WERI-Rb-1 (cell line): ENCODE measurements around the gene CLNK.

Experiments
- DNase-seq: peaks from one replicate; pipeline ENCODE4 v3.0.0-alpha.2; 2020
- H3K27ac ChIP-seq: fragments of 250-450 bp; sonication (Bioruptor Pico); 2 replicates; pipeline ENCODE4 v1.5.1; 2020; ENCODE audit warnings: mild to moderate bottlenecking, moderate library complexity
- H3K27me3 ChIP-seq: fragments of 250-450 bp; sonication (Bioruptor Pico); 2 replicates; pipeline ENCODE4 v1.5.1; 2021; ENCODE audit warnings: mild to moderate bottlenecking, low read depth, moderate library complexity; ENCODE audit not compliant: insufficient read depth, severe bottlenecking
- H3K36me3 ChIP-seq: fragments of 250-450 bp; sonication (Bioruptor Pico); 2 replicates; pipeline ENCODE4 v1.5.1; 2020; ENCODE audit warnings: mild to moderate bottlenecking, moderate library complexity
- H3K4me3 ChIP-seq: 2 replicates; pipeline ENCODE4 v1.5.1; 2011; ENCODE audit warnings: low read depth, mild to moderate bottlenecking, control low read depth, low read length
- H3K9me3 ChIP-seq: fragments of 250-450 bp; sonication (Bioruptor Pico); 2 replicates; pipeline ENCODE4 v1.5.1; 2021; ENCODE audit warnings: mild to moderate bottlenecking, moderate library complexity; ENCODE audit not compliant: severe bottlenecking
- TF ChIP-seq, protein P1 (sequence below): IDR thresholded peaks from 2 replicates; pipeline ENCODE4 v1.5.1; 2011; ENCODE audit warnings: low read depth, mild to moderate bottlenecking, control low read depth, inconsistent platforms, low read length

CLNK gene

DNA sequence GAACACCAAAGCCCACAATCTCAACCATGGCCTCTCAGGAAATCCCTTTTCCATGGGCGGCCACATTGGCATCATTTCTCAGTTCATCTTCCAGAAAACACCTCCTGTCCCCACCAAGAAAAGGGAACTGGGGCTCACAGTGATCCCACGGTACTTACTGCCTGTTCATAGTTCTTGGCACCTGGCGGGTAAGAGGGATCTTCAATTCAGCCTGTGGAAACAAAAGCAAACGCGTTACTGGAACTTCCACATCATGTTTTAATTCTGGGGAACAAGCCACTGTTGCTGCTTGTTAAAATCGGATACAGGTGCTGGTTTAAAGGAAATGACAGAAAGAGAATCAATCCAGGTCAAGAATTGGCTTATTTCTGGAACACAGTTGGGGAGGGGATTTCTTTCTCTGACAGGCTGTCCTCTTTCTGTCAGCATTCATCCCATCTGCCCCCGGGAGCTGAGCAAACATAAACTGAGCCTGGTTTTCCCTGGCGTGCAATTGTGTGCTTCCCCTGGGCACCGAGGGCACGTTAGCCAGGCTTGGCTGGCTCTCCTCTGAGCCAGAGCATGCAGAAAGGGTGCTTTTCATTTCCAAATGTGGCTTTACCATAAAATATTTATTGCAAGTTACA, 16.8 kb downstream of the CLNK start:
- no peaks in the 10 kb centered on the region for H3K36me3 ChIP-seq
- no peaks in the 10 kb centered on the region for H3K9me3 ChIP-seq
- no peak overlapping the region for H3K4me3 ChIP-seq
- TF ChIP-seq, protein P1, sequence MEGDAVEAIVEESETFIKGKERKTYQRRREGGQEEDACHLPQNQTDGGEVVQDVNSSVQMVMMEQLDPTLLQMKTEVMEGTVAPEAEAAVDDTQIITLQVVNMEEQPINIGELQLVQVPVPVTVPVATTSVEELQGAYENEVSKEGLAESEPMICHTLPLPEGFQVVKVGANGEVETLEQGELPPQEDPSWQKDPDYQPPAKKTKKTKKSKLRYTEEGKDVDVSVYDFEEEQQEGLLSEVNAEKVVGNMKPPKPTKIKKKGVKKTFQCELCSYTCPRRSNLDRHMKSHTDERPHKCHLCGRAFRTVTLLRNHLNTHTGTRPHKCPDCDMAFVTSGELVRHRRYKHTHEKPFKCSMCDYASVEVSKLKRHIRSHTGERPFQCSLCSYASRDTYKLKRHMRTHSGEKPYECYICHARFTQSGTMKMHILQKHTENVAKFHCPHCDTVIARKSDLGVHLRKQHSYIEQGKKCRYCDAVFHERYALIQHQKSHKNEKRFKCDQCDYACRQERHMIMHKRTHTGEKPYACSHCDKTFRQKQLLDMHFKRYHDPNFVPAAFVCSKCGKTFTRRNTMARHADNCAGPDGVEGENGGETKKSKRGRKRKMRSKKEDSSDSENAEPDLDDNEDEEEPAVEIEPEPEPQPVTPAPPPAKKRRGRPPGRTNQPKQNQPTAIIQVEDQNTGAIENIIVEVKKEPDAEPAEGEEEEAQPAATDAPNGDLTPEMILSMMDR = no peak
- no peak overlapping the region for H3K27ac ChIP-seq
- H3K27me3 ChIP-seq = no peaks in the 10 kb centered on the region
- no peak for DNase-seq

DNA sequence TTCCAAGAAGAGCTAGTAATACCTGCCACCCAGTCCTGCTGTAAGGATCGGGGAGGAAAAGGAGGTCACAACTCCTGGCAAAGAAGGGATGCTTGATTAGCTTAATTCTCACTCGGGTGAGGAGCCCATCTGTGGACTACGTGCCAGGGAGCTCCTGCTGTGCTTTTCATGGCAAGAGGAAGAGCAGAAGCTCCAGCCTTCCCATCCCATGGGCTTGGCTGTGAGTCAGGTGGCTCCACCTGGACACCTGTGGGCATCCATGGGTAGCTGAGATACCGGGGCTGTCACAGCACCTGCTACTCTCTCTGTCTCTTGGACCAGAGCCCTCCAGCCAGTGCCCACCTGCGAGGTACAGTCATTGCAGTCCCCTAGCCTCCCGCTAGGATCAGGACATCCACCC, 18.0 kb downstream of the CLNK start:
- no peak overlapping the region for H3K4me3 ChIP-seq
- no peak for DNase-seq
- H3K36me3 ChIP-seq = no peaks in the 10 kb centered on the region
- H3K27ac ChIP-seq = no peak overlapping the region
- H3K9me3 ChIP-seq = no peaks in the 10 kb centered on the region
- H3K27me3 ChIP-seq = no peaks in the 10 kb centered on the region
- TF ChIP-seq, protein P1 = no peak

DNA sequence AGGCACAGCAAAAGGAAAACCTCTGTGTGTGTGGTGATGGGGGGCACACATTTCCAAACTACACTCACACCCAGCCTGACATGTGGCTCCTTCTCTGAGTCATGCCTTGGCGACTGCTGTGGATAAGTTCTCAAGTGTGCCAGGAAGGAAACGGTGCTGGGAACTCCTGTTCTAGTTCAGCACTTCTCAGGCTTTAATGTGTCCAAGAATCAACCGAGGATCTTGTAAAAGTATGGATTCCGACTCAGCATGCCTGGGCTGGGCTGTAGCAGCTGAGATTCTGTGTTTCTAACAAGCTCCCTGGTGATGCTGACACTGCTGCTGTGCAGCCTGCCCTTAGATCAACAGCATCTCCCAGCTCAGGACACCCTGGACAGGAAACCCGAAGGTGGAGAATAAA, 20.2 kb downstream of the CLNK start:
- no peak overlapping the region for H3K27ac ChIP-seq
- no peak overlapping the region for H3K4me3 ChIP-seq
- no peaks in the 10 kb centered on the region for H3K36me3 ChIP-seq
- no peaks in the 10 kb centered on the region for H3K9me3 ChIP-seq
- no peak for DNase-seq
- H3K27me3 ChIP-seq = no peaks in the 10 kb centered on the region
- TF ChIP-seq, protein P1 = no peak

DNA sequence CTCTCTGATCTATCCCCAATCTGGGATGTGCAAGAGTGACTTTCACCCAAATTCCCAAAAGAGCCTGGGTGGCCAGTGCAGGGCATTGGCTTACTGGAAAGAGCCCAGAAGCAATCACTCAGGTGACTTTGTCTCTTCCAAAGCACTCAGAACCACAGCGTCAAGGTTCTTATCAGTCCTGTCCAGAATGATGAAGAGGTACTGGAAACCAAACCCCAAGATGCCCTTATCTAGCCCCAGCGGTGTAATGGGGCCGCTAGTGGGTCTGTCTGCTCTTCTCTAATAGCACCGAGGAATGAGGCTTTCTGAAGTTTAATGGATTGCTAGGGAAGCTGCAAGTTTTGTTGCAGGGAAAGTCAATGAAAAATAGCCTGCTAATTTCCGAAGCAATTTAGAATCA, 21.6 kb downstream of the CLNK start:
- DNase-seq = no peak
- TF ChIP-seq, protein P1 = no peak
- Histone ChIP-seq H3K36me3 (no peaks in the 10 kb centered on the region), H3K27ac (no peak overlapping the region), H3K4me3 (no peak overlapping the region), H3K9me3 (no peaks in the 10 kb centered on the region), H3K27me3 (no peaks in the 10 kb centered on the region)

DNA sequence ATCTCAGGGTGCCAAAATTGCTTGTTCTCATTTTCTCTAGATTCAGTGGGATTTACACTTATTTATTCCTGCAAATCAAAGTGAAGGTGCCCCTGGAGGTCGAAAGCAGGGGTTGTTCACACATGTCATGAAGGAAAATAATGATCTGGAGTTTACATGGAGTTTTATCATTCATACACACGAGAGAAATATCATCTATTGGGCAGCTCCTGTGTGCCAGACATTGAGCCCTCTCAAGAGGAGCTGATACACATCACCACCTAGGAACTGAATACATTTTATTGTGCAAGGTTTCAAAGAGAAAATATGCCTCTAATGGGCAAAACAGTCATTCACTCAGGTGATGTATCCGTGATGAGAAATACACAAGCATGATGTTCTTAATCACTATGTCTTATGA, 23.5 kb downstream of the CLNK start:
- Histone ChIP-seq H3K27me3 (no peaks in the 10 kb centered on the region), H3K27ac (no peak overlapping the region), H3K4me3 (no peak overlapping the region), H3K36me3 (no peaks in the 10 kb centered on the region), H3K9me3 (no peaks in the 10 kb centered on the region)
- DNase-seq = no peak
- TF ChIP-seq, protein P1 = no peak

DNA sequence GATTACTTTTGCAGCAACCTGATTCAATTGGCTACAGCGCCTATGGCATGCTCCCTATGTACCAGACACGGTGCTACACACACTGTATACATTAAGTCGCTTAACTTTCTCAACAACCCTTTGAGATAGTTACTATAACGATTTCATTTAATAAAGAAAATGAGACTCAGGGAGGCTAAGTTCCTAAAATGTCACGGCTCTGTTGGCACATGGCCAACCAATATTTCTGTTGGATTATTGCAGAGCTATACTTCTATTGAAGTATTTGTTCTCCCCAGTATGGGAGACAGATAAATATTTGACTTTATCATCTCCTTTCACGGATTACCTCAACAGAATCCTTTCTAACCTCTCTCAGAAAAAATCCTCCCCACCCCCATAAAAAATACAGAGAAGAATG, 25.3 kb downstream of the CLNK start:
- no peaks in the 10 kb centered on the region for H3K36me3 ChIP-seq
- H3K9me3 ChIP-seq = no peaks in the 10 kb centered on the region
- no peaks in the 10 kb centered on the region for H3K27me3 ChIP-seq
- no peak overlapping the region for H3K27ac ChIP-seq
- TF ChIP-seq, protein P1 = no peak
- no peak for DNase-seq
- H3K4me3 ChIP-seq = no peak overlapping the region
